ENCODE results near the gene PEF1. TPM values are rescaled to one million over a fixed set of nuclear protein-coding genes. Genes with fewer than 3 reads are reported as not detected.

The PEF1 gene
- total and polyA plus RNA-seq, 2 of the 8 experiments (the other 6 are each of a cell fraction or from before 2014, with no cell fraction given): 35.2 to 69.2 TPM

- TF ChIP-seq NANOG (IDR thresholded peaks at IDR 0.05; ENCODE audit: insufficient read depth, low read depth, low read length, poor library complexity, severe bottlenecking): no peak
- TF ChIP-seq TAF1 (IDR thresholded peaks at IDR 0.05; ENCODE audit: low read depth, low read length): no peak
- no peak for TF ChIP-seq POU5F1 (IDR thresholded peaks at IDR 0.05; ENCODE audit: low read depth, low read length)
- TF ChIP-seq KDM5A (IDR thresholded peaks at IDR 0.05; ENCODE audit: low read length): no peak
- no peak for TF ChIP-seq CTCF (IDR thresholded peaks at IDR 0.05; ENCODE audit: control extremely low read depth in 1 of 3, insufficient read depth in 1 of 3, low read depth in 1 of 3, low read length in 3 of 3)
- TF ChIP-seq EZH2 (IDR thresholded peaks at IDR 0.05; ENCODE audit: low read depth, low read length, severe bottlenecking): no peak
- TF ChIP-seq BACH1 (IDR thresholded peaks at IDR 0.05; ENCODE audit: low read length): no peak
Observed at GRCh38 chr1:31593136-31593665, 51.5 kb downstream of the PEF1 start (continued).
